Measurements from ENCODE around the gene NRG4. TPM values are rescaled to one million over a fixed set of nuclear protein-coding genes. Genes with fewer than 3 reads are reported as not detected.

NRG4 gene
- total RNA-seq, 2 donors from 2014 or later, result 0.51 to 0.95 TPM

GRCh38 chr15:76035593-76035992, 23.4 kb upstream of the NRG4 start:
- Mint-ChIP-seq H3K27me3 (ENCODE audit: insufficient read depth) (peaks cover 7% of the 10 kb centered on the region), H3K9me3 (peaks cover 10% of the 10 kb centered on the region), H3K4me1 (peaks cover 45% of the 10 kb centered on the region), H3K27ac (peak overlapping the region; percentile 83), H3K36me3 (ENCODE audit: low read depth) (peaks cover 4% of the 10 kb centered on the region), H3K4me3 (peak overlapping the region; percentile 38)
- Histone ChIP-seq H3K9me3 (ENCODE audit: control insufficient read depth, low read length) (peaks cover 22% of the 10 kb centered on the region), H3K27ac (ENCODE audit: low read depth, low read length) (no peak overlapping the region), H3K4me1 (ENCODE audit: control insufficient read depth, insufficient read depth, low read length) (peaks cover 5% of the 10 kb centered on the region), H3K4me3 (ENCODE audit: low read length) (peak overlapping the region; percentile 74), H3K36me3 (ENCODE audit: control insufficient read depth, insufficient read depth, low read length) (no peaks in the 10 kb centered on the region), H3K27me3 (ENCODE audit: control insufficient read depth, insufficient read depth, low read length, poor library complexity, severe bottlenecking) (no peaks in the 10 kb centered on the region), H3K9ac (ENCODE audit: extremely low read depth, low read length, poor library complexity, severe bottlenecking) (peak overlapping the region; percentile 54)
- TF ChIP-seq CTCF (conservative IDR thresholded peaks at IDR 0.05), result peak; percentile 56
- WGBS, 2 experiments (ENCODE audit: insufficient coverage in 1 of 2, insufficient read length in 1 of 2), result 17 to 29% methylated on average over 2 to 3 of the region's 3 CpGs
- peak; percentile 68 for DNase-seq

- H3K36me3 ChIP-seq (ENCODE audit: control insufficient read depth, insufficient read depth, low read length), result no peaks in the 10 kb centered on the region
- DNase-seq, result peak; percentile 61
- H3K4me1 ChIP-seq (ENCODE audit: control insufficient read depth, insufficient read depth, low read length), result peaks cover 5% of the 10 kb centered on the region
- peaks cover 4% of the 10 kb centered on the region for H3K27me3 Mint-ChIP-seq (ENCODE audit: insufficient read depth)
- H3K27me3 ChIP-seq (ENCODE audit: control insufficient read depth, insufficient read depth, low read length, poor library complexity, severe bottlenecking), result no peaks in the 10 kb centered on the region
- peaks cover 45% of the 10 kb centered on the region for H3K4me1 Mint-ChIP-seq
- H3K9me3 ChIP-seq (ENCODE audit: control insufficient read depth, low read length), result peaks cover 13% of the 10 kb centered on the region
- no peaks in the 10 kb centered on the region for H3K36me3 Mint-ChIP-seq (ENCODE audit: low read depth)
- peaks cover 10% of the 10 kb centered on the region for H3K9me3 Mint-ChIP-seq
- no peak for TF ChIP-seq CTCF (conservative IDR thresholded peaks at IDR 0.05)
- peak overlapping the region; percentile 38 for H3K4me3 Mint-ChIP-seq
- H3K9ac ChIP-seq (ENCODE audit: extremely low read depth, low read length, poor library complexity, severe bottlenecking), result peak overlapping the region; percentile 54
- no peak overlapping the region for H3K27ac ChIP-seq (ENCODE audit: low read depth, low read length)
- H3K27ac Mint-ChIP-seq, result peak overlapping the region; percentile 83
- peak overlapping the region; percentile 74 for H3K4me3 ChIP-seq (ENCODE audit: low read length)
- WGBS, 2 experiments (ENCODE audit: insufficient coverage in 1 of 2, insufficient read length in 1 of 2), result 31 to 38% methylated on average over 2 of the region's 2 CpGs
Measured at GRCh38 chr15:76034111-76034510, 21.9 kb upstream of the NRG4 start.

- H3K9ac ChIP-seq (ENCODE audit: extremely low read depth, low read length, poor library complexity, severe bottlenecking), result peak overlapping the region; percentile 54
- H3K36me3 Mint-ChIP-seq (ENCODE audit: low read depth), result no peaks in the 10 kb centered on the region
- peaks cover 45% of the 10 kb centered on the region for H3K4me1 Mint-ChIP-seq
- WGBS, 2 experiments (ENCODE audit: insufficient coverage in 1 of 2, insufficient read length in 1 of 2), result 75% methylated on average over 1 of the region's 1 CpG; no CpG with 5 or more reads in 1 of the 2 experiments
- H3K27ac Mint-ChIP-seq, result peak overlapping the region; percentile 83
- H3K27me3 ChIP-seq (ENCODE audit: control insufficient read depth, insufficient read depth, low read length, poor library complexity, severe bottlenecking), result no peaks in the 10 kb centered on the region
- H3K36me3 ChIP-seq (ENCODE audit: control insufficient read depth, insufficient read depth, low read length), result no peaks in the 10 kb centered on the region
- H3K4me3 ChIP-seq (ENCODE audit: low read length), result peak overlapping the region; percentile 21
- H3K9me3 Mint-ChIP-seq, result peaks cover 10% of the 10 kb centered on the region
- no peak for DNase-seq
- no peak overlapping the region for H3K4me3 Mint-ChIP-seq
- no peak overlapping the region for H3K27ac ChIP-seq (ENCODE audit: low read depth, low read length)
- H3K9me3 ChIP-seq (ENCODE audit: control insufficient read depth, low read length), result peaks cover 20% of the 10 kb centered on the region
- H3K27me3 Mint-ChIP-seq (ENCODE audit: insufficient read depth), result no peaks in the 10 kb centered on the region
- TF ChIP-seq CTCF (conservative IDR thresholded peaks at IDR 0.05), result no peak
- peaks cover 5% of the 10 kb centered on the region for H3K4me1 ChIP-seq (ENCODE audit: control insufficient read depth, insufficient read depth, low read length)
Measured at GRCh38 chr15:76033438-76033837, 21.2 kb upstream of the NRG4 start.

Measured in endodermal cell (in vitro differentiated cells).